Naive thymus-derived CD8-positive, alpha-beta T cell (primary cell): ENCODE measurements around the gene SLC23A2. TPM values are rescaled to one million over a fixed set of nuclear protein-coding genes. Genes with fewer than 3 reads are reported as not detected.
"Not testable (repeated sequence)": the region's sequence is repeated elsewhere in the genome, so short reads cannot be mapped to it uniquely, and the experiment has no call there.

Source experiments
- ATAC-seq, 2 donors: fragments of 150-1000 bp; cut with Tn5 transposase in 1 of 2; sonication (Bioruptor Pico), chemical (Tn5 transposase) in 1 of 2; 1 replicate in 1 of 2; 2 replicates in 1 of 2; pipeline ENCODE4 v1.10.0; 2021; ENCODE audit warnings: mild to moderate bottlenecking in 2 of 2, moderate library complexity in 2 of 2
- POLR2A ChIA-PET: fragments of 350-600 bp; sonication (Branson Sonifier 250); formaldehyde crosslinking; loops from one replicate; lab custom pipeline; 2021; ENCODE audit warnings: antibody characterized with exemption; lab: Charles Lee
- DNase-seq, 10 donors: peaks; one replicate each; pipeline versions ENCODE4 v3.0.0 to v3.0.0-alpha.2; 2020 to 2022
- H3K27ac Mint-ChIP-seq, 10 donors: one replicate each; pipeline ENCODE4 v1.8.0; 2020 to 2022; ENCODE audit warnings: mild to moderate bottlenecking in 10 of 10, mixed read lengths in 10 of 10, moderate library complexity in 4 of 10, inconsistent platforms in 1 of 10
- H3K27me3 Mint-ChIP-seq, 5 donors: one replicate each; pipeline ENCODE4 v1.8.0; 2021 to 2022; ENCODE audit warnings: mixed read lengths in 5 of 5
- H3K36me3 Mint-ChIP-seq, 3 donors: one replicate each; pipeline ENCODE4 v1.8.0; 2020 to 2022; ENCODE audit warnings: mixed read lengths in 3 of 3, mild to moderate bottlenecking in 2 of 3, inconsistent platforms in 1 of 3
- H3K4me1 Mint-ChIP-seq, 4 donors: one replicate each; pipeline ENCODE4 v1.8.0; 2021 to 2022; ENCODE audit warnings: mixed read lengths in 4 of 4
- H3K4me3 Mint-ChIP-seq, 10 donors: one replicate each; pipeline ENCODE4 v1.8.0; 2020 to 2022; ENCODE audit warnings: mild to moderate bottlenecking in 10 of 10, mixed read lengths in 10 of 10, moderate library complexity in 6 of 10, inconsistent platforms in 1 of 10
- H3K9me3 Mint-ChIP-seq, 9 donors: one replicate each; pipeline ENCODE4 v1.8.0; 2020 to 2022; ENCODE audit warnings: mixed read lengths in 9 of 9, mild to moderate bottlenecking in 3 of 9, inconsistent platforms in 1 of 9, moderate library complexity in 1 of 9
- polyA plus RNA-seq, 3 donors: library from polyadenylated mRNA; unstranded; fragments of 300-500 nt; fragmentation: Illumina TruSeq; gene quantifications; one replicate each; pipeline ENCODE4 v1.2.3, GENCODE V29; 2021
- total RNA-seq, 8 experiments: library from RNA in 2 of 8; stranded (reverse) in 2 of 8; gene quantifications; one replicate each; pipeline ENCODE4 v1.2.3 and lab custom pipeline; 2021 to 2026

The SLC23A2 gene
- total and polyA plus RNA-seq, 5 experiments from 2014 or later: 5.6 to 24.3 (median 8.1) TPM

- Mint-ChIP-seq H3K36me3 (peaks cover 0 to 53% (median 5%) of the 10 kb centered on the region in 3 donors), H3K4me3 (no peak overlapping the region), H3K4me1 (peaks cover 2 to 10% (median 8%) of the 10 kb centered on the region in 4 donors), H3K9me3 (no peaks in the 10 kb centered on the region), H3K27ac (peak overlapping the region in 1 of 10 donors; percentile 57), H3K27me3 (no peaks in the 10 kb centered on the region)
- ATAC-seq (no peak), DNase-seq (no peak)
- POLR2A ChIA-PET: no interaction called here
Observed at GRCh38 chr20:4891190-4891763, 110.0 kb downstream of the SLC23A2 start.

GRCh38 chr20:4889446-4889845, 111.9 kb downstream of the SLC23A2 start:
- ATAC-seq (no peak), DNase-seq (no peak)
- peaks cover 0 to 63% (median 7%) of the 10 kb centered on the region in 3 donors for H3K36me3 Mint-ChIP-seq
- no peaks in the 10 kb centered on the region for H3K27me3 Mint-ChIP-seq
- H3K9me3 Mint-ChIP-seq: no peaks in the 10 kb centered on the region
- POLR2A ChIA-PET: no interaction called here
- H3K4me3 Mint-ChIP-seq: no peak overlapping the region
- peaks cover 5 to 6% (median 6%) of the 10 kb centered on the region in 4 donors for H3K4me1 Mint-ChIP-seq
- H3K27ac Mint-ChIP-seq: peak overlapping the region in 1 of 10 donors; percentile 63

DNA sequence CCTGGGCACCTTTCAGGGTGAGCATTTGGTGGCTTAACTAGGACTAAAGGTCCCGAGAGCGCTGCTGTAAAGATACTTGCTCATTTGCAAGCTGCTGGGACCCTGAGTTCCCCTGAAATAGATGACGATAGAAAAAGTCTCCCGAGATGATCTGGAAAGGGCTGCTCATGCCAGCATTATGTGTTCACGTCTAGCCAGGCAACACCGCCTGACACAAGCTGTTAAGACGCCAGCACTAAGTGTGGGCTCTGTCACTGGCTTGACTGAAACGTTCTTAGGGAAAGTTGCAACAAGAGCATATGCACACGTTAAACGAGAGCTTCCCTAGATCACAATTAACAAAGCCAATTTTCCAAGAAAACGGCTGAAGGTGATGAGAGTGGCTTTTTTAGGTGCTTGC, 113.7 kb downstream of the SLC23A2 start:
- H3K27me3 Mint-ChIP-seq: no peaks in the 10 kb centered on the region
- H3K4me1 Mint-ChIP-seq: peaks cover 3 to 6% (median 5%) of the 10 kb centered on the region in 4 donors
- no peak overlapping the region for H3K4me3 Mint-ChIP-seq
- POLR2A ChIA-PET: no interaction called here
- H3K9me3 Mint-ChIP-seq: no peaks in the 10 kb centered on the region
- no peak for DNase-seq
- peaks cover 0 to 70% (median 14%) of the 10 kb centered on the region in 3 donors for H3K36me3 Mint-ChIP-seq
- ATAC-seq: no peak
- no peak overlapping the region for H3K27ac Mint-ChIP-seq

GRCh38 chr20:4886771-4887527, 114.4 kb downstream of the SLC23A2 start:
- H3K27ac Mint-ChIP-seq: peak overlapping the region in 1 of 10 donors; percentile 36
- H3K36me3 Mint-ChIP-seq: peaks cover 0 to 72% (median 14%) of the 10 kb centered on the region in 3 donors
- DNase-seq (no peak), ATAC-seq (no peak)
- POLR2A ChIA-PET: no interaction called here
- H3K9me3 Mint-ChIP-seq: no peaks in the 10 kb centered on the region
- H3K4me1 Mint-ChIP-seq: peaks cover 2 to 6% (median 4%) of the 10 kb centered on the region in 4 donors
- H3K4me3 Mint-ChIP-seq: no peak overlapping the region
- H3K27me3 Mint-ChIP-seq: no peaks in the 10 kb centered on the region

GRCh38 chr20:4885877-4886276, 115.4 kb downstream of the SLC23A2 start:
- peak overlapping the region in 5 of 10 donors; percentile 1 to 74 (median 40) for H3K27ac Mint-ChIP-seq

GRCh38 chr20:4883546-4883945, 117.8 kb downstream of the SLC23A2 start:
- Mint-ChIP-seq H3K27me3 (no peaks in the 10 kb centered on the region), H3K4me3 (no peak overlapping the region), H3K9me3 (no peaks in the 10 kb centered on the region), H3K36me3 (peaks cover 0 to 82% (median 16%) of the 10 kb centered on the region in 3 donors), H3K4me1 (peaks cover 4 to 15% (median 5%) of the 10 kb centered on the region in 4 donors), H3K27ac (peak overlapping the region in 2 of 10 donors; percentile 47 to 49)
- no peak for ATAC-seq
- POLR2A ChIA-PET: no interaction called here
- no peak for DNase-seq

More at GRCh38 chr20:4885877-4886276, 115.4 kb downstream of the SLC23A2 start:
- H3K9me3 Mint-ChIP-seq: no peaks in the 10 kb centered on the region
- peaks cover 0 to 83% (median 15%) of the 10 kb centered on the region in 3 donors for H3K36me3 Mint-ChIP-seq
- ATAC-seq (no peak), DNase-seq (no peak)
- H3K27me3 Mint-ChIP-seq: no peaks in the 10 kb centered on the region
- peaks cover 2 to 11% (median 5%) of the 10 kb centered on the region in 4 donors for H3K4me1 Mint-ChIP-seq
- no peak overlapping the region for H3K4me3 Mint-ChIP-seq
- POLR2A ChIA-PET: no interaction called here

GRCh38 chr20:4883051-4883450, 118.3 kb downstream of the SLC23A2 start:
- DNase-seq (no peak), ATAC-seq (no peak)
- POLR2A ChIA-PET: no interaction called here
- H3K9me3 Mint-ChIP-seq: no peaks in the 10 kb centered on the region
- peaks cover 4 to 15% (median 5%) of the 10 kb centered on the region in 4 donors for H3K4me1 Mint-ChIP-seq
- H3K27ac Mint-ChIP-seq: peak overlapping the region in 3 of 10 donors; percentile 6 to 20 (median 15)
- H3K36me3 Mint-ChIP-seq: peaks cover 0 to 78% (median 16%) of the 10 kb centered on the region in 3 donors
- no peak overlapping the region for H3K4me3 Mint-ChIP-seq
- no peaks in the 10 kb centered on the region for H3K27me3 Mint-ChIP-seq

- H3K9me3 Mint-ChIP-seq: no peaks in the 10 kb centered on the region
- no peaks in the 10 kb centered on the region for H3K27me3 Mint-ChIP-seq
- H3K36me3 Mint-ChIP-seq: peaks cover 0 to 77% (median 13%) of the 10 kb centered on the region in 3 donors
- peaks cover 1 to 15% (median 4%) of the 10 kb centered on the region in 4 donors for H3K4me1 Mint-ChIP-seq
- ATAC-seq: no peak
- POLR2A ChIA-PET: no interaction called here
- H3K27ac Mint-ChIP-seq: peak overlapping the region in 4 of 10 donors; percentile 46 to 73 (median 62)
- H3K4me3 Mint-ChIP-seq: no peak overlapping the region
- no peak for DNase-seq
Observed at GRCh38 chr20:4881006-4881730, 120.1 kb downstream of the SLC23A2 start.

GRCh38 chr20:4880051-4880450, 121.3 kb downstream of the SLC23A2 start:
- Mint-ChIP-seq H3K4me3 (no peak overlapping the region), H3K4me1 (peaks cover 0 to 9% (median 3%) of the 10 kb centered on the region in 4 donors), H3K27me3 (no peaks in the 10 kb centered on the region), H3K36me3 (peaks cover 0 to 78% (median 13%) of the 10 kb centered on the region in 3 donors), H3K9me3 (no peaks in the 10 kb centered on the region), H3K27ac (peak overlapping the region in 5 of 10 donors; percentile 16 to 62 (median 41))
- no peak for DNase-seq
- POLR2A ChIA-PET: no interaction called here
- no peak for ATAC-seq

DNA sequence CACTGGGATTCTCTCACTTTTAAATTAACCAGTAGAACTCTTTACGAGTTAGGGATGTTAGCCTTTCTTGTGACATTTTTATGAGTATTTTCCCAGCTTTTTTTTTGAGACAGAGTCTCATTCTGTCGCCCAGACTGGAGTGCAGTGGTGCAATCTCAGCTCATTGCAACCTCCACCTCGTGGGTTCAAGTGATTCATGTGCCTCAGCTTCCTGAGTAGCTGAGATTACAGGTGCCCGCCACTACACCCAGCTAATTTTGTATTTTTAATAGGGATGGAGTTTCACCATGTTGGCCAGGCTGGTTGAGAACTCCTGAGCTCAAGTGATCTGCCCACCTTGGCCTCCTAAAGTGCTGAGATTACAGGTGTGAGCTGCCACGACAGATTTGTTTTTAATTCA, 123.2 kb downstream of the SLC23A2 start:
- not testable (repeated sequence) for H3K9me3 Mint-ChIP-seq, H3K4me3 Mint-ChIP-seq, H3K27me3 Mint-ChIP-seq, DNase-seq, ATAC-seq, H3K4me1 Mint-ChIP-seq
- POLR2A ChIA-PET: interaction anchor here (0.7 kb wide), 1 partner anchor 1068 kb away, joined by 4 read pairs; no protein-coding TSS in a partner anchor
- Mint-ChIP-seq H3K36me3 (peaks cover 0 to 79% (median 11%) of the 10 kb centered on the region in 3 donors), H3K27ac (peak overlapping the region in 1 of 10 donors; percentile 14)

- peaks cover 0 to 9% (median 3%) of the 10 kb centered on the region in 4 donors for H3K4me1 Mint-ChIP-seq
- H3K27me3 Mint-ChIP-seq: no peaks in the 10 kb centered on the region
- H3K36me3 Mint-ChIP-seq: peaks cover 0 to 79% (median 13%) of the 10 kb centered on the region in 3 donors
- no peaks in the 10 kb centered on the region for H3K9me3 Mint-ChIP-seq
- DNase-seq (no peak), ATAC-seq (no peak)
- POLR2A ChIA-PET: interaction anchor here (0.8 kb wide), 1 partner anchor 47 kb away, joined by 4 read pairs; no protein-coding TSS in a partner anchor
- H3K27ac Mint-ChIP-seq: no peak overlapping the region
- no peak overlapping the region for H3K4me3 Mint-ChIP-seq
Observed at GRCh38 chr20:4876731-4877130, 124.6 kb downstream of the SLC23A2 start.

GRCh38 chr20:4876301-4876700, 125.0 kb downstream of the SLC23A2 start:
- no peaks in the 10 kb centered on the region for H3K27me3 Mint-ChIP-seq
- POLR2A ChIA-PET: no interaction called here
- no peak overlapping the region for H3K27ac Mint-ChIP-seq
- no peaks in the 10 kb centered on the region for H3K9me3 Mint-ChIP-seq
- peaks cover 0 to 8% (median 2%) of the 10 kb centered on the region in 4 donors for H3K4me1 Mint-ChIP-seq
- DNase-seq (no peak), ATAC-seq (no peak)
- no peak overlapping the region for H3K4me3 Mint-ChIP-seq
- H3K36me3 Mint-ChIP-seq: peaks cover 0 to 79% (median 13%) of the 10 kb centered on the region in 3 donors
